ENCODE results near the gene CCDC106. TPM values are rescaled to one million over a fixed set of nuclear protein-coding genes. Genes with fewer than 3 reads are reported as not detected.
A peak's percentile ranks its signal among the peaks of the same experiment; 100 is the strongest.

The CCDC106 gene
- total RNA-seq, 2 experiments from 2014 or later: 1.7 to 1.8 TPM

DNA sequence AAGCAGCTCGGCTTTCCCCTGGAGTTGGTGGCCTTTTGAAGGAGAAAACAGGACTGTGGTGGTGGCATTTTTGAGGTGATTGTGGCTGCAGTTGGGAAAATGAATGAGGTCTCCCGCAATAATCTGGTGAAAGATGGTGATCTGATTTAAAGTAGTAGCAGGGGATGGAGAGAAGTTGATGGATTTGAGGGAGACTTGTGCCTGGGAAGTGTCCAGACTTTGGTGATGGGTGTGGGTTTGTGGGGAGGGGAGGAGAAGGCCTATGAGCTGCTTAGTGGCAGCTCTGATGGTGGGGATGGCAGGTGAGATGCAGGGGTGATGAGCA is 23.0 kb downstream of the CCDC106 start:
- ChIA-PET CTCF (interaction anchor here (0.6 to 1.5 kb wide), 3 partner anchors 14 to 167 kb away, joined by 3 to 10 read pairs (median 5); no protein-coding TSS in a partner anchor), POLR2A (interaction anchor here (1.0 to 2.0 kb wide), 4 partner anchors 14 to 72 kb away, joined by 3 to 9 read pairs (median 6); partner anchors contain the start of genes FIZ1 and U2AF2)
- H3K27ac Mint-ChIP-seq: peak overlapping the region; percentile 76
- no peaks in the 10 kb centered on the region for H3K27me3 Mint-ChIP-seq
- TF ChIP-seq, protein P1, sequence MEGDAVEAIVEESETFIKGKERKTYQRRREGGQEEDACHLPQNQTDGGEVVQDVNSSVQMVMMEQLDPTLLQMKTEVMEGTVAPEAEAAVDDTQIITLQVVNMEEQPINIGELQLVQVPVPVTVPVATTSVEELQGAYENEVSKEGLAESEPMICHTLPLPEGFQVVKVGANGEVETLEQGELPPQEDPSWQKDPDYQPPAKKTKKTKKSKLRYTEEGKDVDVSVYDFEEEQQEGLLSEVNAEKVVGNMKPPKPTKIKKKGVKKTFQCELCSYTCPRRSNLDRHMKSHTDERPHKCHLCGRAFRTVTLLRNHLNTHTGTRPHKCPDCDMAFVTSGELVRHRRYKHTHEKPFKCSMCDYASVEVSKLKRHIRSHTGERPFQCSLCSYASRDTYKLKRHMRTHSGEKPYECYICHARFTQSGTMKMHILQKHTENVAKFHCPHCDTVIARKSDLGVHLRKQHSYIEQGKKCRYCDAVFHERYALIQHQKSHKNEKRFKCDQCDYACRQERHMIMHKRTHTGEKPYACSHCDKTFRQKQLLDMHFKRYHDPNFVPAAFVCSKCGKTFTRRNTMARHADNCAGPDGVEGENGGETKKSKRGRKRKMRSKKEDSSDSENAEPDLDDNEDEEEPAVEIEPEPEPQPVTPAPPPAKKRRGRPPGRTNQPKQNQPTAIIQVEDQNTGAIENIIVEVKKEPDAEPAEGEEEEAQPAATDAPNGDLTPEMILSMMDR (IDR thresholded peaks at IDR 0.05): no peak
- H3K4me1 Mint-ChIP-seq (ENCODE audit: low read depth): peaks cover 23% of the 10 kb centered on the region
- H3K36me3 ChIP-seq (ENCODE audit: insufficient read depth, low read length): peaks cover 64% of the 10 kb centered on the region
- no peak overlapping the region for H3K27ac ChIP-seq (ENCODE audit: low read depth in 1 of 2, low read length in 2 of 2)
- no peak for DNase-seq
- no peaks in the 10 kb centered on the region for H3K9me3 ChIP-seq (ENCODE audit: control insufficient read depth in 1 of 2, insufficient read depth in 1 of 2, low read length in 2 of 2)
- no peak for ATAC-seq (ENCODE audit: poor library complexity)
- no peaks in the 10 kb centered on the region for H3K9me3 Mint-ChIP-seq
- H3K27me3 ChIP-seq (ENCODE audit: control insufficient read depth in 1 of 2, insufficient read depth in 2 of 2, low read length in 2 of 2): no peaks in the 10 kb centered on the region
- peaks cover 79% of the 10 kb centered on the region for H3K36me3 Mint-ChIP-seq (ENCODE audit: low read depth)
- peak overlapping the region; percentile 31 for H3K4me3 Mint-ChIP-seq
- H3K4me1 ChIP-seq (ENCODE audit: insufficient read depth, low read length): peaks cover 38% of the 10 kb centered on the region
- intact Hi-C loops (cut with DNase I, micrococcal nuclease): loop anchor here in 1 of 2 experiments (2.0 to 10.0 kb wide), 2 partner anchors 14 to 644 kb away; partner anchors contain the start of gene ZSCAN5A
- H3K4me3 ChIP-seq (ENCODE audit: low read length): no peak overlapping the region

DNA sequence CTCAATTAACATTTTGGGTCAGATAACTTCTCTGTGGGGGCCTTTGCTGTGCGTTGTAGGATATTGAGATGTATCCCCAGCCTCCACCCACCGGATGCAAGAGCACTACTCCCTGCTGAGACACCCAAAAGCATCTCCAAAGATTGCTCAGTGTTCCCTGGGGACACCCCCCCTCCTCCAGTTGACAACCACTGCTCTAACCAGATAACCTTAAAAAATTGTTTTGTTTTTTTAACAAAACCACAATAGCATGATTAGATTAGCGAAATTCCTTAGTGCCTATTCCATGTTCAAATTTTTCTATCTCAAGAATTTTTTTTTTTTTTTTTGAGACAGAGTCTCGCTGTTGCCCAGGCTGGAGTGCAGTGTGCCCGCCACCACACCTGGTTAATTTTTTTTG is 24.4 kb downstream of the CCDC106 start:
- intact Hi-C loops (cut with DNase I, micrococcal nuclease): loop anchor here in 1 of 2 experiments (10.0 kb wide), 1 partner anchor 642 kb away; the partner anchor contains the start of gene ZSCAN5A
- Mint-ChIP-seq H3K9me3 (no peaks in the 10 kb centered on the region), H3K4me1 (ENCODE audit: low read depth) (peaks cover 37% of the 10 kb centered on the region), H3K4me3 (peak overlapping the region; percentile 51), H3K27me3 (no peaks in the 10 kb centered on the region), H3K36me3 (ENCODE audit: low read depth) (peaks cover 75% of the 10 kb centered on the region), H3K27ac (peak overlapping the region; percentile 71)
- DNase-seq: no peak
- no peaks in the 10 kb centered on the region for H3K27me3 ChIP-seq (ENCODE audit: control insufficient read depth in 1 of 2, insufficient read depth in 2 of 2, low read length in 2 of 2)
- TF ChIP-seq, protein P1 (IDR thresholded peaks at IDR 0.05): no peak
- no peaks in the 10 kb centered on the region for H3K9me3 ChIP-seq (ENCODE audit: control insufficient read depth in 1 of 2, insufficient read depth in 1 of 2, low read length in 2 of 2)
- H3K4me1 ChIP-seq (ENCODE audit: insufficient read depth, low read length): peaks cover 49% of the 10 kb centered on the region
- no peak for ATAC-seq (ENCODE audit: poor library complexity)
- no peak overlapping the region for H3K27ac ChIP-seq (ENCODE audit: low read depth in 1 of 2, low read length in 2 of 2)
- no peak overlapping the region for H3K4me3 ChIP-seq (ENCODE audit: low read length)
- peaks cover 52% of the 10 kb centered on the region for H3K36me3 ChIP-seq (ENCODE audit: insufficient read depth, low read length)
- ChIA-PET CTCF (interaction anchor here (1.0 to 1.5 kb wide), 2 partner anchors 14 to 40 kb away, joined by 3 to 10 read pairs; no protein-coding TSS in a partner anchor), POLR2A (interaction anchor here (1.8 kb wide), 1 partner anchor 15 kb away, joined by 9 read pairs; no protein-coding TSS in a partner anchor)

DNA sequence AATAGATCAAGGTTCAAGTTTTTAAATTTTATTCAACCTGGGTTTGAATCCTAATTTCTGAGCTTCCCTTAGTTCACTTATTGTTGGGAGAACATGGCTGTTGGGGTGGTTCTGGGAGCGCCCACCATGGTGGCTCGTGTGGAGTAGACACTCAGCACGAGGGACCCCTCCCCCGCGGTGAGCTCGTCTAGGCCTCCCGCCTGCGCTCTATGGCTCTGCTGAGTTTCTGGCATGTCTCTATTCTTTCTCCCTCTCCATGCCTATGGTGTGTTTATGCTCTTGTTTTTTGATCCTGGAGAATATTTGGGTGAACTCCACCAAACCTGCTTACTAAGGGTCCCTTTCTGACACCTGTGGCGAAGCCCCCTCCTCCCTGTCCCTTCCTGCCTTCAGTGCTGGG is 25.5 kb downstream of the CCDC106 start:
- no peaks in the 10 kb centered on the region for H3K9me3 Mint-ChIP-seq
- H3K27ac ChIP-seq (ENCODE audit: low read depth in 1 of 2, low read length in 2 of 2): no peak overlapping the region
- peaks cover 52% of the 10 kb centered on the region for H3K36me3 ChIP-seq (ENCODE audit: insufficient read depth, low read length)
- DNase-seq (no peak), ATAC-seq (ENCODE audit: poor library complexity) (no peak)
- no peaks in the 10 kb centered on the region for H3K27me3 Mint-ChIP-seq
- ChIA-PET POLR2A (interaction anchor here (1.0 kb wide), 1 partner anchor 19 kb away, joined by 4 read pairs; the partner anchor contains the start of gene U2AF2), CTCF (interaction anchor here (1.1 kb wide), 1 partner anchor 30 kb away, joined by 3 read pairs; no protein-coding TSS in a partner anchor)
- peak overlapping the region; percentile 79 for H3K27ac Mint-ChIP-seq
- peaks cover 43% of the 10 kb centered on the region for H3K4me1 Mint-ChIP-seq (ENCODE audit: low read depth)
- TF ChIP-seq, protein P1 (IDR thresholded peaks at IDR 0.05): no peak
- peaks cover 75% of the 10 kb centered on the region for H3K36me3 Mint-ChIP-seq (ENCODE audit: low read depth)
- H3K4me1 ChIP-seq (ENCODE audit: insufficient read depth, low read length): peaks cover 56% of the 10 kb centered on the region
- no peak overlapping the region for H3K4me3 ChIP-seq (ENCODE audit: low read length)
- H3K9me3 ChIP-seq (ENCODE audit: control insufficient read depth in 1 of 2, insufficient read depth in 1 of 2, low read length in 2 of 2): no peaks in the 10 kb centered on the region
- no peaks in the 10 kb centered on the region for H3K27me3 ChIP-seq (ENCODE audit: control insufficient read depth in 1 of 2, insufficient read depth in 2 of 2, low read length in 2 of 2)
- intact Hi-C loops (cut with DNase I, micrococcal nuclease): loop anchor here in 1 of 2 experiments (10.0 kb wide), 1 partner anchor 641 kb away; the partner anchor contains the start of gene ZSCAN5A
- peak overlapping the region; percentile 49 for H3K4me3 Mint-ChIP-seq
